AG09309 (cell line): ENCODE measurements around the gene INTS7.

Experiments
- DNase-seq: peaks from one replicate; pipeline ENCODE4 v3.0.0-alpha.2; 2010; ENCODE audit warnings: low read depth
- H3K4me3 ChIP-seq: 2 replicates; pipeline ENCODE4 v1.5.1; 2011; ENCODE audit warnings: mild to moderate bottlenecking, low read depth, low read length, moderate library complexity; ENCODE audit not compliant: control insufficient read depth
- TF ChIP-seq, protein P1 (sequence below): IDR thresholded peaks from 2 replicates; pipeline ENCODE4 v1.5.1; 2011; ENCODE audit warnings: mild to moderate bottlenecking, low read depth, low read length, inconsistent platforms; ENCODE audit not compliant: insufficient read depth, control insufficient read depth; ENCODE audit errors: missing control alignments

Gene INTS7

DNA sequence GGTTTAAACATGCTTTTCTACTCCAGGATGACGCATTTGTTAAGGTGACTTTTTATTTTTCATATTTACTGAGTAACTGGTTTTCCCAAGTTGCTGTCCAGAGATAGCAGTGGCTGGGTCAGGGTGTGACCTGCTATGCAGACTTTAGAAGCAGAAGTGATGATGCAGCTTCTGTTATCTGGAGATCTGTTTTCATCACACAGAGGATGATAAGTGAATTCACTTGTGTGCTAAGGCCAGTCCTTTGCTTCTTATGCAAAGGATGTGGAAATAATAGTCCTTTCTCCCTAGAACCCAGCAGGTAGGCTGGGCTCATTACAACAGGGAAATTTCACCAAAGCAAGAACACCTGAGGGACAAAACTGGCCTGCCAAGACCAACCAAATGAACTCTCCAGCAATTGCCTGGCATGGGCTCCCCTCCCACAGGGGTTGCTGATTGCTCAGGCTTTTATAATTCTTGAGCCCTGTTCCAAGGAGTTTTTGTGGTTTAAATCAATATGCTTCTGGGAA, 107.0 kb downstream of the INTS7 start:
- H3K4me3 ChIP-seq = no peak overlapping the region
- no peak for DNase-seq
- TF ChIP-seq, protein P1, sequence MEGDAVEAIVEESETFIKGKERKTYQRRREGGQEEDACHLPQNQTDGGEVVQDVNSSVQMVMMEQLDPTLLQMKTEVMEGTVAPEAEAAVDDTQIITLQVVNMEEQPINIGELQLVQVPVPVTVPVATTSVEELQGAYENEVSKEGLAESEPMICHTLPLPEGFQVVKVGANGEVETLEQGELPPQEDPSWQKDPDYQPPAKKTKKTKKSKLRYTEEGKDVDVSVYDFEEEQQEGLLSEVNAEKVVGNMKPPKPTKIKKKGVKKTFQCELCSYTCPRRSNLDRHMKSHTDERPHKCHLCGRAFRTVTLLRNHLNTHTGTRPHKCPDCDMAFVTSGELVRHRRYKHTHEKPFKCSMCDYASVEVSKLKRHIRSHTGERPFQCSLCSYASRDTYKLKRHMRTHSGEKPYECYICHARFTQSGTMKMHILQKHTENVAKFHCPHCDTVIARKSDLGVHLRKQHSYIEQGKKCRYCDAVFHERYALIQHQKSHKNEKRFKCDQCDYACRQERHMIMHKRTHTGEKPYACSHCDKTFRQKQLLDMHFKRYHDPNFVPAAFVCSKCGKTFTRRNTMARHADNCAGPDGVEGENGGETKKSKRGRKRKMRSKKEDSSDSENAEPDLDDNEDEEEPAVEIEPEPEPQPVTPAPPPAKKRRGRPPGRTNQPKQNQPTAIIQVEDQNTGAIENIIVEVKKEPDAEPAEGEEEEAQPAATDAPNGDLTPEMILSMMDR = no peak

- TF ChIP-seq, protein P1 = no peak
- H3K4me3 ChIP-seq = no peak overlapping the region
- no peak for DNase-seq
These were observed 110.3 kb downstream of the INTS7 start for GRCh38 chr1:211925016-211925415.

GRCh38 chr1:211924256-211924655, 111.1 kb downstream of the INTS7 start:
- TF ChIP-seq, protein P1 = no peak
- DNase-seq = no peak
- no peak overlapping the region for H3K4me3 ChIP-seq

- TF ChIP-seq, protein P1 = no peak
- H3K4me3 ChIP-seq = no peak overlapping the region
- no peak for DNase-seq
These were observed 112.3 kb downstream of the INTS7 start for GRCh38 chr1:211923095-211923494.

DNA sequence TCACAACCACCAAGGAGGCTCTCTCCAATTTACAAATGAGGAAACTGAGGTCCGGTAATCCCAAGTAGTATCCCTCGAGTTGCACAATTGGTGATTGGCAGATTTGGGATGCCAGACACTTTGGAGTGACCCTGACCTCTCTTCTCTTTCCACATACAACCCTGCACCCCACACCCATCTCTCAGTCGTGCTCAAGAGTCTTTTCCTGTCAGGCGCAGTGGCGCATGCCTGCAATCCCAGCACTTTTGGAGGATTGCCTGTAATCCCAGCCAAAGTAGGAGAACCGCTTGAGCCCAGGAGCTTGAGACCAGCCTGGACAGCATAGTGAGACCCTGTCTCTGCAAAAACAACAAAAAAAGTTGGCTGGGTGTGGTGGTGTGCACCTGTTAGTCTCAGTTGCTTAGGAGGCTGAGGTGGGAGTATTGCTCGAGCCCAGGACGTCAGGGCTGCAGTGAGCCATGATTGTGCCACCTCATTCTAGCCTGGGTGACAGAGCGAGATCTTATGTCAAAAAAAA, 113.7 kb downstream of the INTS7 start:
- DNase-seq = no peak
- no peak overlapping the region for H3K4me3 ChIP-seq
- TF ChIP-seq, protein P1 = no peak

GRCh38 chr1:211920602-211921226, 114.6 kb downstream of the INTS7 start:
- H3K4me3 ChIP-seq = no peak overlapping the region
- TF ChIP-seq, protein P1 = no peak
- DNase-seq = no peak

- DNase-seq = peak; percentile 73
- TF ChIP-seq, protein P1 = no peak
- no peak overlapping the region for H3K4me3 ChIP-seq
These were observed 115.2 kb downstream of the INTS7 start for GRCh38 chr1:211920141-211920572.
